Activated naive CD4-positive, alpha-beta T cell treated with anti-CD3 and anti-CD28 coated beads for 36 hours (primary cell): ENCODE measurements around the gene PRKN. TPM values are rescaled to one million over a fixed set of nuclear protein-coding genes. Genes with fewer than 3 reads are reported as not detected.

Experiments
- total RNA-seq, 2 experiments: library from RNA; stranded (reverse); gene quantifications; one replicate each; pipeline ENCODE4 v1.2.3, GENCODE V29; 2021

Gene PRKN
- total RNA-seq, 2 experiments from 2014 or later: 0.33 to 0.72 TPM

Other genes starting within 250 kb of the PRKN start
- gene PACRG, start 208 bp upstream of the PRKN start, total RNA-seq: not detected